Mucosa of stomach (tissue), 1 donor: Measurements from ENCODE around the gene ATRNL1.

ENCODE experiments used
- H3K27me3 ChIP-seq: one replicate; pipeline ENCODE4 v1.7.0; 2013; ENCODE audit warnings: mild to moderate bottlenecking, low read length; ENCODE audit not compliant: control insufficient read depth, insufficient read depth
- H3K36me3 ChIP-seq: one replicate; pipeline ENCODE4 v1.7.0; 2013; ENCODE audit warnings: low read length; ENCODE audit not compliant: control insufficient read depth, insufficient read depth
- H3K4me1 ChIP-seq: one replicate; pipeline ENCODE4 v1.7.0; 2013; ENCODE audit warnings: mild to moderate bottlenecking, low read length; ENCODE audit not compliant: control insufficient read depth, insufficient read depth
- H3K4me3 ChIP-seq: one replicate; pipeline ENCODE4 v1.7.0; 2013; ENCODE audit warnings: low read length
- H3K9ac ChIP-seq: one replicate; pipeline ENCODE4 v1.7.0; 2013; ENCODE audit warnings: mild to moderate bottlenecking, low read length, moderate library complexity
- H3K9me3 ChIP-seq: one replicate; pipeline ENCODE4 v1.7.0; 2013; ENCODE audit warnings: mild to moderate bottlenecking, low read length, moderate library complexity; ENCODE audit not compliant: control insufficient read depth
- donor health status: Pancreatic carcinoma.

ATRNL1 gene

GRCh38 chr10:115956225-115957011 lies 863.3 kb downstream of the ATRNL1 start:
- no peaks in the 10 kb centered on the region for H3K36me3 ChIP-seq

GRCh38 chr10:115957012-115957399 lies 863.8 kb downstream of the ATRNL1 start:
- Histone ChIP-seq H3K9ac (no peak overlapping the region), H3K27me3 (no peaks in the 10 kb centered on the region), H3K9me3 (no peaks in the 10 kb centered on the region), H3K4me3 (no peak overlapping the region), H3K4me1 (no peaks in the 10 kb centered on the region), H3K36me3 (no peaks in the 10 kb centered on the region)

More at GRCh38 chr10:115956225-115957011, 863.3 kb downstream of the ATRNL1 start:
- no peaks in the 10 kb centered on the region for H3K4me1 ChIP-seq
- no peak overlapping the region for H3K9ac ChIP-seq
- H3K27me3 ChIP-seq, result no peaks in the 10 kb centered on the region
- no peak overlapping the region for H3K4me3 ChIP-seq
- H3K9me3 ChIP-seq, result no peaks in the 10 kb centered on the region

GRCh38 chr10:115957786-115958442 lies 864.7 kb downstream of the ATRNL1 start:
- H3K9ac ChIP-seq, result no peak overlapping the region
- no peaks in the 10 kb centered on the region for H3K4me1 ChIP-seq
- H3K36me3 ChIP-seq, result no peaks in the 10 kb centered on the region
- no peak overlapping the region for H3K4me3 ChIP-seq
- H3K27me3 ChIP-seq, result no peaks in the 10 kb centered on the region
- no peaks in the 10 kb centered on the region for H3K9me3 ChIP-seq

- Histone ChIP-seq H3K36me3 (no peaks in the 10 kb centered on the region), H3K27me3 (no peaks in the 10 kb centered on the region), H3K4me3 (no peak overlapping the region), H3K4me1 (no peaks in the 10 kb centered on the region), H3K9me3 (no peaks in the 10 kb centered on the region), H3K9ac (no peak overlapping the region)
Measured at GRCh38 chr10:115963848-115964247, 870.7 kb downstream of the ATRNL1 start.

- Histone ChIP-seq H3K4me3 (no peak overlapping the region), H3K9me3 (no peaks in the 10 kb centered on the region), H3K9ac (no peak overlapping the region), H3K4me1 (no peaks in the 10 kb centered on the region), H3K27me3 (no peaks in the 10 kb centered on the region), H3K36me3 (no peaks in the 10 kb centered on the region)
Measured at GRCh38 chr10:115964827-115965226, 871.7 kb downstream of the ATRNL1 start.

GRCh38 chr10:115965376-115965775 lies 872.2 kb downstream of the ATRNL1 start:
- no peaks in the 10 kb centered on the region for H3K36me3 ChIP-seq
- H3K27me3 ChIP-seq, result no peaks in the 10 kb centered on the region
- H3K9me3 ChIP-seq, result no peaks in the 10 kb centered on the region
- H3K4me1 ChIP-seq, result no peaks in the 10 kb centered on the region
- H3K9ac ChIP-seq, result no peak overlapping the region
- H3K4me3 ChIP-seq, result no peak overlapping the region

- no peak overlapping the region for H3K4me3 ChIP-seq
- no peak overlapping the region for H3K9ac ChIP-seq
- H3K9me3 ChIP-seq, result no peaks in the 10 kb centered on the region
- no peaks in the 10 kb centered on the region for H3K27me3 ChIP-seq
- H3K4me1 ChIP-seq, result no peaks in the 10 kb centered on the region
- no peaks in the 10 kb centered on the region for H3K36me3 ChIP-seq
Measured at GRCh38 chr10:115968236-115968635, 875.1 kb downstream of the ATRNL1 start.

GRCh38 chr10:115969591-115969990 lies 876.4 kb downstream of the ATRNL1 start:
- H3K27me3 ChIP-seq, result no peaks in the 10 kb centered on the region
- no peak overlapping the region for H3K4me3 ChIP-seq
- H3K9ac ChIP-seq, result no peak overlapping the region
- H3K36me3 ChIP-seq, result no peaks in the 10 kb centered on the region
- H3K9me3 ChIP-seq, result no peaks in the 10 kb centered on the region
- no peaks in the 10 kb centered on the region for H3K4me1 ChIP-seq

GRCh38 chr10:115971921-115972320 lies 878.8 kb downstream of the ATRNL1 start:
- no peaks in the 10 kb centered on the region for H3K4me1 ChIP-seq
- H3K36me3 ChIP-seq, result no peaks in the 10 kb centered on the region
- no peak overlapping the region for H3K9ac ChIP-seq
- H3K4me3 ChIP-seq, result no peak overlapping the region
- H3K9me3 ChIP-seq, result no peaks in the 10 kb centered on the region
- H3K27me3 ChIP-seq, result no peaks in the 10 kb centered on the region

GRCh38 chr10:115972426-115972825 lies 879.3 kb downstream of the ATRNL1 start:
- Histone ChIP-seq H3K4me3 (no peak overlapping the region), H3K9ac (no peak overlapping the region), H3K36me3 (no peaks in the 10 kb centered on the region), H3K4me1 (no peaks in the 10 kb centered on the region), H3K27me3 (no peaks in the 10 kb centered on the region), H3K9me3 (no peaks in the 10 kb centered on the region)

GRCh38 chr10:115974351-115974750 lies 881.2 kb downstream of the ATRNL1 start:
- H3K9me3 ChIP-seq, result no peaks in the 10 kb centered on the region
- no peaks in the 10 kb centered on the region for H3K27me3 ChIP-seq
- H3K4me1 ChIP-seq, result no peaks in the 10 kb centered on the region
- H3K9ac ChIP-seq, result no peak overlapping the region
- no peak overlapping the region for H3K4me3 ChIP-seq
- no peaks in the 10 kb centered on the region for H3K36me3 ChIP-seq

- no peaks in the 10 kb centered on the region for H3K27me3 ChIP-seq
- H3K9ac ChIP-seq, result no peak overlapping the region
- H3K4me1 ChIP-seq, result no peaks in the 10 kb centered on the region
- H3K36me3 ChIP-seq, result no peaks in the 10 kb centered on the region
- no peak overlapping the region for H3K4me3 ChIP-seq
- H3K9me3 ChIP-seq, result no peaks in the 10 kb centered on the region
Measured at GRCh38 chr10:115974816-115975430, 881.8 kb downstream of the ATRNL1 start.
